HT1080 (cell line): ENCODE measurements around the gene RPS6KA2. TPM values are rescaled to one million over a fixed set of nuclear protein-coding genes. Genes with fewer than 3 reads are reported as not detected.

Experiments used
- DNase-seq: peaks from one replicate; pipeline ENCODE4 v3.0.0-alpha.2; 2015; ENCODE audit warnings: low read depth
- total RNA-seq: library from RNA; depleted of rRNA; stranded (reverse); fragments of >200 nt; shearing (Covaris generic); gene quantifications from 2 replicates; pipeline ENCODE4 v1.2.3, GENCODE V29; 2014

Gene RPS6KA2
- total RNA-seq, 1 experiment from 2014 or later, result 3.2 TPM

DNA sequence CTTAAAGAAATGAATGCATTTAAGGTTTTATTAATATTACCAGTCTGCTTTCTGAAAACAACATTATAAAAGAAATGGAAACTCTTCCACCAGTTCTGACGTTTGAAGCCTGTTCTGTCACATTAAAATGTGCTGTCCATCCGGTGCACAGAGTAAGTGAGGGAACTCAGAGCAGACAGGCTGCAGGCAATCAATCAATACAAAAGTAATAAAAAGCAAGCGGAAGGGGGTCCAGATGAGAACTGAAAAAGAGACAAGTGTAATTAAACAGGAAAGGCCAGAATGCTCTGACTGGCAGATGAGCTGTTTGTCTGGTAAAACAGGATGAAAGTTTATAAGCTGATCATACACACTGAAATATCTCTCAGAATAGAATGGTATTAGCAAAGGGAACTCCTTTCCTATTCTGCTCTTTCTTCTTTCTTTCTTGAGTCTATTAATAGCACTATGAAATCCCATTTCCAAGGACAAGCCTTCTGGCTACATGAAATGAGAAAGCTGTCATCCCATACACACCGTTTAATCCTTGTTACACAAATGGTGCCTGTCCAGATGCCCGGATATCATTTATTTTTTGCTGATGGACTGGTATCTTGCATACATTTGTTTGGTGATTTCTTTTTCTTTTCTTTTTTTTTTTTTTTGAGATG is 134.8 kb downstream of the RPS6KA2 start:
- no peak for DNase-seq

DNA sequence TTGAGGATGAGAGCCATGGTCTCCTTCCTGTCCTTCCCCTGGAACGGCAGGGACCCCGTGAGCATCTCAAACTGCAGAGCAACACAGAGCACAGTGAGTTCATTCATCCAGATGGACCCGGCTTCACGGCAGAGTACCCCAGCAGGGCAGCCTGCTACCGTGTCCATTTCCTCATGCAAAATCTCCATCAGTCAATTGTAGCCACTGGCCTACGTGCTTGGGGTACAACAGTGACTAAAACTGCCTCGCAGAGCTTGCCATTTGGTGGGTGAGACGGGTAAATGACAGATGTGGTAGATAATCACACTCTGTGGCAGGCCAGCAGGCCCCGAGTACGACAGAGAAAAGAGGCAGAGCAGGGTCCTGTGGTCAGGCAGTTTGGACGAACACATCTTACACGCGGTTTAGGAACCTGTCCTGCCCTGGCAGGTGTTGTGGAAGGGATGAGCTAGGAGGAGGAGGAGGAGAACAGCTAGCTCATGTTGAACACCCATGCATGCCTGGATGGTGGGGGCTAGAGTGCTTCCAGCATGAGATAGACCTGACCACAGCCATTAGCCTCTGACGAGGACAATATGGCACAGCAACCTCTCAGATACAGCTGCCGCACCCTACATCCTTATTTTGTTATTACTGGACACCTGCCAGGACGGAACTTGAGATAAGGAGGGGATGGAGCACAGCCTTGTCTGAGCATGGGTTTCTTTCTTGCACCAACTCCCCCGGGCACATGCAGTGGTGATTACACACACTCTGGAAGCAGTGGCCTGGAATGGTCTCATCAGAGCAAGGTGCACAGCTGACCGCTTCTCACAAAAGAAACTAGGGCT is 136.2 kb downstream of the RPS6KA2 start:
- DNase-seq, result peak; percentile 59

- DNase-seq, result no peak
Observed at GRCh38 chr6:166489301-166490155, 137.5 kb downstream of the RPS6KA2 start.

DNA sequence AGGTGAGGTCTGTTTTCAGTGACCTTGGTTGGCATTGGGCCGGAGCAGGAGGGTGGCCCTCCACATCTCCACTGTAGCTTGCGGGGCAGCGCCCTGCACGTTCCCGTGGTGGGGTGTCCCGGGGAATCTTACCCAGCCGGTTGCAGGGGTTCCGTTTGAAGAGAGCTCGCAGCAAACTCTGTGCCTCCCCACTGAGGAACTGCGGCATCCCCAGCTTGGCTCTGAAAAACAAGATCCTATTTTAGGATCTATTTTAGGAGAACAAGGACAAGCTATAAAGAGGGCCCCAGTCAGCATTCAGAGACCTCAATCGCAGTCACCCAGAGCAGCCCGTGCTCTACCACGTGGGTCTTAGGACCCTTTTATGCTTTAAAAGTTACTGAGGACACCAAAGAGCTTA is 138.3 kb downstream of the RPS6KA2 start:
- DNase-seq, result no peak

- peak; percentile 8 for DNase-seq
Observed at GRCh38 chr6:166488076-166488685, 138.9 kb downstream of the RPS6KA2 start.

- no peak for DNase-seq
Observed at GRCh38 chr6:166487148-166487547, 139.9 kb downstream of the RPS6KA2 start.

GRCh38 chr6:166486536-166486880 is 140.5 kb downstream of the RPS6KA2 start:
- DNase-seq, result no peak

- no peak for DNase-seq
Observed at GRCh38 chr6:166485651-166486535, 141.2 kb downstream of the RPS6KA2 start.

DNA sequence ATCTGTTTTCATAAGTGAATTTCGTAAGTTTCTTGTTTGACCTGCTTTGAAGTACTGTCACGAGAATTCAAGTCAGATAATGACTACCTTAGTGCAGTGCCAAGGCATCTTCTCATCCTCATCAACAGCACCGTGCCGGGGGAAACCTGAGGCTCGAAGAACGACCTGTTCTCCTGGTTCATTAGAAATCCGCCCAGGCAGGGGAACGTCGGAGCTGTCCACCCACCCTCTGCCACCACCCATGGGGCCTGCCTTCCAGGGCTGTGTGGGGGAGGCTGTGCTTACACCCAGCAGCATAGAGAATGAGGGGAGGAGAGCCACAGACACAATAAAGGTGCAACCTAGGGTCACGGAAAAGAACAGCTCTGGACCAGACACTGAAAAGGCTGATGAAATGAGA is 142.2 kb downstream of the RPS6KA2 start:
- no peak for DNase-seq

GRCh38 chr6:166483573-166484250 is 143.3 kb downstream of the RPS6KA2 start:
- no peak for DNase-seq

DNA sequence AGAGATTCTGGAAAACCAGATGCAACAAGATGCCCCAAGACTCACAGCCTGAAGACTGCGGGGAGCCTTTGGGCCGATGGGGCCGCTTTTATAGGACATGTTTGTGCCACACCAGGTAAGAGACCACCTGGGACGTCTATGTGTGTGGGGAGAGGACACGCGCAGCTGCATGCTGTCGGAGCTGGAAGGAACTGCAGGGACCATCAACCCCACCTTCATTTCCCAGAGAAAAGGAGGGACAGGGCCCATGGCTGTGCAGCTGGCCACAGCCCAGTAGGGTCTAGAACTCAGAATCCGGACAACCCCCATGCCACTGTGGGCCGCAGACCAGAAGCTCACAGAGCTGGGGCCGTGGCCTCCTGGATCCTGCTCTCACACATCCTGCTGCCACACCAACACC is 144.0 kb downstream of the RPS6KA2 start:
- DNase-seq, result no peak

- no peak for DNase-seq
Observed at GRCh38 chr6:166478782-166479592, 148.1 kb downstream of the RPS6KA2 start.

- DNase-seq, result no peak
Observed at GRCh38 chr6:166477647-166478365, 149.2 kb downstream of the RPS6KA2 start.

- no peak for DNase-seq
Observed at GRCh38 chr6:166476634-166477215, 150.3 kb downstream of the RPS6KA2 start.

GRCh38 chr6:166476061-166476591 is 150.9 kb downstream of the RPS6KA2 start:
- DNase-seq, result no peak

GRCh38 chr6:166474721-166475565 is 152.1 kb downstream of the RPS6KA2 start:
- no peak for DNase-seq
